Measurements from ENCODE around the gene RIIAD1. TPM values are rescaled to one million over a fixed set of nuclear protein-coding genes. Genes with fewer than 3 reads are reported as not detected.

RIIAD1 gene
- total and polyA plus RNA-seq, 4 experiments from 2014 or later = not detected

DNA sequence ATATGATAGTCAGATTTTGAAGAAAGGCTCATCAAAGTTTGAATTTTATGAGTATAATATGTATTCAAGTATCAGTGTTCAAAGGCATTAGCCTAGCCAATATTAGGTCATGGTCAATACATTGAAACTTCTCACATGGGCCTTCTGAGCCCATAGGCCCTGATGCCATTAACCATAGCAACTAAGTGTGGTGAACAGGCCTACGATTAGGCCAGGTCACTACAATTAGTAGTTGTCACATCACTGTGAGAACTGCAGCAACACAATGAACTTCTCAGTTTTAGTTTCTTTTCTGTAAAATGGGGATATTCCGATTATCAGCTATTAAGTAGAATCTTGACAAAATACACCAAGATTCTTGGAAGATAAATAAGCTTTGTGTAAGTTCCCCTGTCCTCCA, 34.8 kb upstream of the RIIAD1 start:
- Mint-ChIP-seq H3K4me1 (peaks cover 0 to 5% (median 2%) of the 10 kb centered on the region in 4 donors), H3K27ac (no peak overlapping the region), H3K9me3 (no peaks in the 10 kb centered on the region), H3K36me3 (peaks cover 22 to 44% of the 10 kb centered on the region in 2 donors), H3K27me3 (no peaks in the 10 kb centered on the region), H3K4me3 (no peak overlapping the region)
- Histone ChIP-seq H3K4me1 (ENCODE audit: insufficient read depth, low read length) (no peaks in the 10 kb centered on the region), H3K27ac (ENCODE audit: low read depth, low read length) (no peak overlapping the region), H3K4me3 (ENCODE audit: low read length in 2 of 2) (no peak overlapping the region), H3K9me3 (ENCODE audit: control insufficient read depth in 1 of 2, low read length in 2 of 2) (no peaks in the 10 kb centered on the region), H3K27me3 (ENCODE audit: insufficient read depth, low read length) (no peaks in the 10 kb centered on the region), H3K36me3 (ENCODE audit: insufficient read depth, low read length) (peaks cover 14% of the 10 kb centered on the region)
- POLR2A ChIA-PET (ENCODE audit: partially characterized antibody) = no interaction called here
- no peak for DNase-seq
- intact Hi-C loops (cut with micrococcal nuclease) = no loop called here
- CTCF ChIA-PET (ENCODE audit: partially characterized antibody) = interaction anchor here (1.0 kb wide), 1 partner anchor 48 kb away, joined by 4 read pairs; no protein-coding TSS in a partner anchor

GRCh38 chr1:151689494-151689893, 31.8 kb upstream of the RIIAD1 start:
- Mint-ChIP-seq H3K4me3 (no peak overlapping the region), H3K27me3 (no peaks in the 10 kb centered on the region), H3K36me3 (peaks cover 37 to 55% of the 10 kb centered on the region in 2 donors), H3K27ac (no peak overlapping the region), H3K9me3 (no peaks in the 10 kb centered on the region), H3K4me1 (peaks cover 0 to 7% (median 5%) of the 10 kb centered on the region in 4 donors)
- DNase-seq = no peak
- H3K9me3 ChIP-seq (ENCODE audit: control insufficient read depth in 1 of 2, low read length in 2 of 2) = no peaks in the 10 kb centered on the region
- peaks cover 29% of the 10 kb centered on the region for H3K36me3 ChIP-seq (ENCODE audit: insufficient read depth, low read length)
- H3K4me3 ChIP-seq (ENCODE audit: low read length in 2 of 2) = no peak overlapping the region
- CTCF ChIA-PET (ENCODE audit: partially characterized antibody) = no interaction called here
- no peaks in the 10 kb centered on the region for H3K4me1 ChIP-seq (ENCODE audit: insufficient read depth, low read length)
- intact Hi-C loops (cut with micrococcal nuclease) = no loop called here
- POLR2A ChIA-PET (ENCODE audit: partially characterized antibody) = no interaction called here
- no peaks in the 10 kb centered on the region for H3K27me3 ChIP-seq (ENCODE audit: insufficient read depth, low read length)
- no peak overlapping the region for H3K27ac ChIP-seq (ENCODE audit: low read depth, low read length)

GRCh38 chr1:151692226-151692625, 29.1 kb upstream of the RIIAD1 start:
- peaks cover 43 to 63% of the 10 kb centered on the region in 2 donors for H3K36me3 Mint-ChIP-seq
- intact Hi-C loops (cut with micrococcal nuclease) = loop anchor here (5.0 kb wide), 1 partner anchor 145 kb away; the partner anchor contains the start of gene C2CD4D
- H3K9me3 ChIP-seq (ENCODE audit: control insufficient read depth in 1 of 2, low read length in 2 of 2) = no peaks in the 10 kb centered on the region

DNA sequence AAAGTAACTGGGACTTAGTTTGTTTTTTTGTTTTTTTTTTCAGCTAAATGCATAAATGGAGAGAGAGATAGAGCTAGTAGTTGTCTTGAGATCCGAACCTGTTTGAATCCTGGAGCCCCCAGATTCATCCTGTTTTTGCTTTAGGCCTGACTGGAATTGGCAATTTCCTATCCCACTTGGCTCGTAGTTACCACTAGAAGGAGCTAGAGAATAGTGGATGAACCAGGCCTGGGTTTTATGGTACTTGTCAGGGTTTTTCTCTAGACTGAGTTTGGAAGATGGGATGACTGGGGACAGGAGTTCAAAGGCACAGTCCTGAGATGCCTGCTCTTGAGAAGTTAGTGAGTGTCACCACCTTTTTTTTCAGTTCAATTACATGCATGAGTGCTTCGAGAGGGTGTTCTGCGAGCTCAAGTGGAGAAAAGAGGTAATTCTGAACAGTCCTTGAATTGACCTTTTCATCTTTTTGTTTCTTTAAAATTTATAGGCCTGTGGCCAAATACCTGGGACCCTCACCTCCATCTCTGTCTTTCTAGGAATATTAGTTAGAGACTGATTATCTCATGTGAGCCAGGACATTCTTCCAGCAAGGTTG, 28.2 kb upstream of the RIIAD1 start:
- H3K27me3 Mint-ChIP-seq = no peaks in the 10 kb centered on the region
- peak overlapping the region in 1 of 7 donors; percentile 17 for H3K27ac Mint-ChIP-seq
- Histone ChIP-seq H3K27me3 (ENCODE audit: insufficient read depth, low read length) (no peaks in the 10 kb centered on the region), H3K9me3 (ENCODE audit: control insufficient read depth in 1 of 2, low read length in 2 of 2) (no peaks in the 10 kb centered on the region), H3K4me1 (ENCODE audit: insufficient read depth, low read length) (no peaks in the 10 kb centered on the region), H3K27ac (ENCODE audit: low read depth, low read length) (no peak overlapping the region), H3K36me3 (ENCODE audit: insufficient read depth, low read length) (peaks cover 32% of the 10 kb centered on the region), H3K4me3 (ENCODE audit: low read length in 2 of 2) (no peak overlapping the region)
- peaks cover 47 to 69% of the 10 kb centered on the region in 2 donors for H3K36me3 Mint-ChIP-seq
- peak in 1 of 5 donors; percentile 8 for DNase-seq
- H3K4me3 Mint-ChIP-seq = no peak overlapping the region
- no peaks in the 10 kb centered on the region for H3K9me3 Mint-ChIP-seq
- ChIA-PET CTCF (ENCODE audit: partially characterized antibody) (interaction anchor here (1.1 kb wide), 1 partner anchor 147 kb away, joined by 3 read pairs; no protein-coding TSS in a partner anchor), POLR2A (ENCODE audit: partially characterized antibody) (no interaction called here)
- intact Hi-C loops (cut with micrococcal nuclease) = loop anchor here (5.0 kb wide), 1 partner anchor 144 kb away; the partner anchor contains the start of gene C2CD4D
- H3K4me1 Mint-ChIP-seq = peaks cover 0 to 7% (median 4%) of the 10 kb centered on the region in 4 donors

More at GRCh38 chr1:151692226-151692625, 29.1 kb upstream of the RIIAD1 start:
- ChIA-PET CTCF (ENCODE audit: partially characterized antibody) (interaction anchor here (0.6 kb wide), 1 partner anchor 13 kb away, joined by 3 read pairs; no protein-coding TSS in a partner anchor), POLR2A (ENCODE audit: partially characterized antibody) (no interaction called here)
- Histone ChIP-seq H3K36me3 (ENCODE audit: insufficient read depth, low read length) (peaks cover 29% of the 10 kb centered on the region), H3K4me3 (ENCODE audit: low read length in 2 of 2) (no peak overlapping the region), H3K27ac (ENCODE audit: low read depth, low read length) (no peak overlapping the region), H3K27me3 (ENCODE audit: insufficient read depth, low read length) (no peaks in the 10 kb centered on the region), H3K4me1 (ENCODE audit: insufficient read depth, low read length) (no peaks in the 10 kb centered on the region)
- Mint-ChIP-seq H3K4me1 (peaks cover 0 to 7% (median 4%) of the 10 kb centered on the region in 4 donors), H3K27ac (peak overlapping the region in 2 of 7 donors; percentile 17 to 29), H3K27me3 (no peaks in the 10 kb centered on the region), H3K4me3 (no peak overlapping the region), H3K9me3 (no peaks in the 10 kb centered on the region)
- DNase-seq = no peak

DNA sequence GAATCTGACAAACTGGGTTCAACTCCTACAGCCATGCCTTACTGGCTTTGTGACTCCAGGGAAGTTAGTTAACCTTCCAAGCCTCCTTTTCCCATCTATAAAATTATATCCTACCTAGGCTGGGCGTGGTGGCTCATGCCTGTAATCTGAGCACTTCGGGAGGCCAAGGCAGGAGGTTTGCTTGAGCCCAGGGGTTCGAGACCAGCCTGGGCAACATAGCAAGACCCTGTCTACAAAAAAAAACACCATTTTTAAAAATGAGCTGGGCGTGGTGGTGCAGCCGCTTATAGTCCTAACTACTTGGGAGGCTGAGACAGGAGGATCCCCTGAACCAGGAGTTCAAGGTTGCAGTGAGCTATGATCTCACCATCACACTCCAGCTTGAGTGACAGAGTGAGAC, 19.8 kb upstream of the RIIAD1 start:
- H3K36me3 Mint-ChIP-seq = peaks cover 30 to 41% of the 10 kb centered on the region in 2 donors
- no peak overlapping the region for H3K27ac ChIP-seq (ENCODE audit: low read depth, low read length)

DNA sequence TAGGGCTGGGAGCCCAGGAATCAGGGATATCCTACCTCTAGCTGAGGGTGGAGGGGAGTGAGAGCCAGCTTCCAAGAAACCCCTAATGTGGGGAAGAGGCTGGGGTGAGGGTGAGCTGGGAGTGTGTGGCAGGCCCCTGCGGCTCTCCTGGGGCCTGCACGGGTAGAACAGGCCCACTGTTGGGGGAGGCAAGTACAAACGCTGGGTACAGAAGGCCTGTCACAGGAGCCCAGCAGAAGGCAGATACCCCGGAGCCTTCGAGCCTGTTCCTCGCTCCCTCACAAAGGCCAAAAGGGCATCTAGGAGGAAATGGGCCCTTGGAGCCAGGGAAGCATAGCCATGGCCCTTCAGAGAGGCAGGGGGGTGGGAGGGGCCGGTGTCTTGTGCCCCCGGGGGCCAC, 18.4 kb upstream of the RIIAD1 start:
- no peak overlapping the region for H3K27ac ChIP-seq (ENCODE audit: low read depth, low read length)
- Mint-ChIP-seq H3K9me3 (no peaks in the 10 kb centered on the region), H3K36me3 (peaks cover 23 to 32% of the 10 kb centered on the region in 2 donors), H3K27ac (peak overlapping the region in 1 of 7 donors; percentile 72), H3K4me1 (peaks cover 4 to 8% (median 6%) of the 10 kb centered on the region in 4 donors), H3K4me3 (no peak overlapping the region), H3K27me3 (no peaks in the 10 kb centered on the region)
- no peaks in the 10 kb centered on the region for H3K9me3 ChIP-seq (ENCODE audit: control insufficient read depth in 1 of 2, low read length in 2 of 2)
- ChIA-PET POLR2A (ENCODE audit: partially characterized antibody) (no interaction called here), CTCF (ENCODE audit: partially characterized antibody) (no interaction called here)
- H3K27me3 ChIP-seq (ENCODE audit: insufficient read depth, low read length) = no peaks in the 10 kb centered on the region
- H3K4me1 ChIP-seq (ENCODE audit: insufficient read depth, low read length) = peaks cover 5% of the 10 kb centered on the region
- no peak overlapping the region for H3K4me3 ChIP-seq (ENCODE audit: low read length in 2 of 2)
- peak in 1 of 5 donors; percentile 18 for DNase-seq
- intact Hi-C loops (cut with micrococcal nuclease) = no loop called here
- peaks cover 24% of the 10 kb centered on the region for H3K36me3 ChIP-seq (ENCODE audit: insufficient read depth, low read length)

More for the DNA sequence above, 19.8 kb upstream of the RIIAD1 start:
- H3K4me1 Mint-ChIP-seq = peaks cover 4 to 8% (median 5%) of the 10 kb centered on the region in 4 donors
- H3K4me3 ChIP-seq (ENCODE audit: low read length in 2 of 2) = no peak overlapping the region
- no peaks in the 10 kb centered on the region for H3K27me3 ChIP-seq (ENCODE audit: insufficient read depth, low read length)
- H3K36me3 ChIP-seq (ENCODE audit: insufficient read depth, low read length) = peaks cover 25% of the 10 kb centered on the region
- no peak overlapping the region for H3K4me3 Mint-ChIP-seq
- peak overlapping the region in 1 of 7 donors; percentile 36 for H3K27ac Mint-ChIP-seq
- CTCF ChIA-PET (ENCODE audit: partially characterized antibody) = no interaction called here
- no peaks in the 10 kb centered on the region for H3K9me3 Mint-ChIP-seq
- no peaks in the 10 kb centered on the region for H3K27me3 Mint-ChIP-seq
- DNase-seq = no peak
- intact Hi-C loops (cut with micrococcal nuclease) = no loop called here
- peaks cover 5% of the 10 kb centered on the region for H3K4me1 ChIP-seq (ENCODE audit: insufficient read depth, low read length)
- POLR2A ChIA-PET (ENCODE audit: partially characterized antibody) = no interaction called here
- no peaks in the 10 kb centered on the region for H3K9me3 ChIP-seq (ENCODE audit: control insufficient read depth in 1 of 2, low read length in 2 of 2)

DNA sequence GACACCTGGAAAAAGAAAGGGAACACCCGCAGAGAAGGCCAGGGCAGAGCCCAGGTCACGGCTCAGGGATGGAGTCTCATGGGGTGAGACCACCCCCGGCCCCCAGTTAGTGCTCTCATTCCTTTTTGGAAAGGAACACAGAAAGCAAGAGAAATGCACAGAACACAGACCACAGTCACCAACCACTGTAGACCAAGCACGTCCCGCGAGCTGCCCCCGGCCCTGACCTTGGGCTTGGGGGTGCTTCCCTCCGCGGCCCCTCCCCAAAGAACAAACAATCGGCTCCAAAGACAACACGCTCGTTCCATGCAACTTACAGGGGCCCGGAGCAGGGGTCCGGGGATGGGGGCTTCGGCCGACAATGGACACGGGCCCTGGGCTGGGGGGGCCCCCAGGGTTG, 17.5 kb upstream of the RIIAD1 start:
- H3K4me3 ChIP-seq (ENCODE audit: low read length in 2 of 2) = no peak overlapping the region
- peaks cover 5% of the 10 kb centered on the region for H3K4me1 ChIP-seq (ENCODE audit: insufficient read depth, low read length)
- no peaks in the 10 kb centered on the region for H3K9me3 ChIP-seq (ENCODE audit: control insufficient read depth in 1 of 2, low read length in 2 of 2)
- H3K36me3 ChIP-seq (ENCODE audit: insufficient read depth, low read length) = peaks cover 18% of the 10 kb centered on the region
- DNase-seq = peak in 1 of 5 donors; percentile 9
- H3K27ac ChIP-seq (ENCODE audit: low read depth, low read length) = no peak overlapping the region
- no peaks in the 10 kb centered on the region for H3K27me3 ChIP-seq (ENCODE audit: insufficient read depth, low read length)
- Mint-ChIP-seq H3K36me3 (peaks cover 18 to 25% of the 10 kb centered on the region in 2 donors), H3K27me3 (no peaks in the 10 kb centered on the region), H3K4me1 (peaks cover 4 to 8% (median 6%) of the 10 kb centered on the region in 4 donors), H3K9me3 (no peaks in the 10 kb centered on the region), H3K27ac (peak overlapping the region in 2 of 7 donors; percentile 48 to 65), H3K4me3 (no peak overlapping the region)
- ChIA-PET POLR2A (ENCODE audit: partially characterized antibody) (no interaction called here), CTCF (ENCODE audit: partially characterized antibody) (no interaction called here)
- intact Hi-C loops (cut with micrococcal nuclease) = no loop called here

All from CD4-positive, alpha-beta memory T cell (primary cell).